ENCODE data around the gene FXYD3.

- no peak for TF ChIP-seq CTCF (IDR thresholded peaks at IDR 0.05; ENCODE audit: poor library complexity, severe bottlenecking)
- no peak for TF ChIP-seq SMC3 (conservative IDR thresholded peaks at IDR 0.05; ENCODE audit: poor library complexity)
- no peak for TF ChIP-seq POLR2AphosphoS5 (IDR thresholded peaks at IDR 0.05)
- no peak for TF ChIP-seq RAD21 (conservative IDR thresholded peaks at IDR 0.05)
Measured at GRCh38 chr19:35157431-35157830, 41.8 kb downstream of the FXYD3 start.
